ENCODE measurements around the gene PSMB7. TPM values are rescaled to one million over a fixed set of nuclear protein-coding genes. Genes with fewer than 3 reads are reported as not detected.

PSMB7 gene
- total RNA-seq, 1 donor from 2014 or later = 73.5 TPM

DNA sequence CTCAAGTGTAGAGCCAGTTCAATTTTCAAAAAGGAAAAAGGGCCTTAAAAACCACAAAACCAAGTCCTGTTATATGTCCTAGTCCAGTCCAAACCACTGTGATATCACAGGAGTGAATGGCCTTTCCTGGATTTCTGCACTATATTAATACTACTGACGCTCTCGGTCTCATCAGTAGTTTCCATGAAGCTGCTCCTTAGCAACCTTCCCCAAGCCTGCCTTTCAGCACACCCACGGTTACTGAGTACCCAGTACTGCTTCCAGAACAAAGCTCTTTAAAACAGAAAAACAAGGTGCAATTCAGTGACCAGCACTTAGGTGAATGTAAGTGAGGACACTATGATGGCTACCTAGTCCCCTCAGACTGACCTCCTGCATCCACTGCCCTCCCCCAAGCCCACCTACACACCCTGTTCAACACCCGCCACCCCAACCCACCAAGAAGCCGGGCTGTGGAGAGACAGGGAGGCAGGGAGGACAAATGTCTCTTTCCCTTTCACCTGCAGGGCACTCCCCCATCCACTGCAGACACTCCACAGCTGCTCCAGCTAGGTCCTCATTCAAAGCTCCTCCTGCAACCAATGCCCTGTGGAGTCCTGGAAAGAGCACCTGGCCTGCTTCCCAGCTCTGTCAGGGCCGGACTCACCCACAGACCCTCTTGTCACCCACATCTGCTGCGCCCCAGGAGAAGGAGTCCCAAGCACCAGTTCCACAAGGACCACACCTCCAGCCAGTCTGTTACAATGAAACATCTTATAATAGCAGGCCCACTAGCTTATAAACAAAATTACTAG, 25.9 kb downstream of the PSMB7 start:
- H3K4me3 ChIP-seq = no peak overlapping the region
- TF ChIP-seq, protein P1, sequence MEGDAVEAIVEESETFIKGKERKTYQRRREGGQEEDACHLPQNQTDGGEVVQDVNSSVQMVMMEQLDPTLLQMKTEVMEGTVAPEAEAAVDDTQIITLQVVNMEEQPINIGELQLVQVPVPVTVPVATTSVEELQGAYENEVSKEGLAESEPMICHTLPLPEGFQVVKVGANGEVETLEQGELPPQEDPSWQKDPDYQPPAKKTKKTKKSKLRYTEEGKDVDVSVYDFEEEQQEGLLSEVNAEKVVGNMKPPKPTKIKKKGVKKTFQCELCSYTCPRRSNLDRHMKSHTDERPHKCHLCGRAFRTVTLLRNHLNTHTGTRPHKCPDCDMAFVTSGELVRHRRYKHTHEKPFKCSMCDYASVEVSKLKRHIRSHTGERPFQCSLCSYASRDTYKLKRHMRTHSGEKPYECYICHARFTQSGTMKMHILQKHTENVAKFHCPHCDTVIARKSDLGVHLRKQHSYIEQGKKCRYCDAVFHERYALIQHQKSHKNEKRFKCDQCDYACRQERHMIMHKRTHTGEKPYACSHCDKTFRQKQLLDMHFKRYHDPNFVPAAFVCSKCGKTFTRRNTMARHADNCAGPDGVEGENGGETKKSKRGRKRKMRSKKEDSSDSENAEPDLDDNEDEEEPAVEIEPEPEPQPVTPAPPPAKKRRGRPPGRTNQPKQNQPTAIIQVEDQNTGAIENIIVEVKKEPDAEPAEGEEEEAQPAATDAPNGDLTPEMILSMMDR (IDR thresholded peaks at IDR 0.05) = no peak
- intact Hi-C loops (cut with DNase I) = no loop called here
- peaks cover 3% of the 10 kb centered on the region for H3K36me3 ChIP-seq
- peak; percentile 20 for ATAC-seq
- peaks cover 26% of the 10 kb centered on the region for H3K4me1 ChIP-seq
- DNase-seq = no peak
- H3K27me3 ChIP-seq = no peaks in the 10 kb centered on the region
- no peaks in the 10 kb centered on the region for H3K9me3 ChIP-seq
- H3K27ac ChIP-seq = no peak overlapping the region

DNA sequence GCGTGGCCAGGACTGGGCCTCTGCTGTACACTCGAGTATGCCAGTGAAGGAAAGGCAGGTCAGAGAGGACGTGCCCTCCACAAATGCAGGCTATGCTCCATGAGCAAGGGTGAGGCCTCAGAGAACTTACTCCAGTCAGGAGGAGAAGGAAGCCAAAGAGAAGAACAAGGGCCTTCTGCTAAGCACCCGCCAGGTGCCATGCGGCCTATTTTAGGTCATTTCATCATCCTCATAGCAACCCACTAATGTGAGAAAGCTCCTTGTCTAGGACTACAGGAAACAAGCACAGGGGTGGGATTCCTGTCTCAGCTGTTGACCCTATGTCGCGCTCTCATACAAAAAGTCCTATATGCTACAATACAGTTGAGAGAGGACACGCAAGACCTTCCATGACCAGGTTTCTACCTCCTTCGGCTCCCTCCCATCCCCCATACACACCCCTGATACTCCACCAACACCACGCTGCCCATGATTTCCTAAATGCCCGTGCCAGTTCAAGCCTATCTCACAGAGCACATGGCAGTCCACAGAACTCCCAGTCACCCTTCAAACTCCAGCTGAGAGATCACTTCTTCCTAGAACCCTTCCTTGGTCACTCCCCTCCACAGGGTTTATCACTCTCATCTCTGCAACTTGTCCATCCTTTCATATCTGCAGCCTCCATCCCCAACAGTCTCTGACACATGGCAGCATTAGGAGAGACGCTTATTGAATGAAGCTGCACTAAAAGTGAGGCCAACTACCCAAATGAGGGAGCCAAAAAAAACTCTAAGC, 26.8 kb downstream of the PSMB7 start:
- Histone ChIP-seq H3K27ac (no peak overlapping the region), H3K4me1 (peaks cover 26% of the 10 kb centered on the region), H3K4me3 (no peak overlapping the region), H3K36me3 (peaks cover 12% of the 10 kb centered on the region), H3K9me3 (no peaks in the 10 kb centered on the region), H3K27me3 (no peaks in the 10 kb centered on the region)
- intact Hi-C loops (cut with DNase I) = no loop called here
- DNase-seq (no peak), ATAC-seq (no peak)
- TF ChIP-seq, protein P1 (IDR thresholded peaks at IDR 0.05) = no peak

DNA sequence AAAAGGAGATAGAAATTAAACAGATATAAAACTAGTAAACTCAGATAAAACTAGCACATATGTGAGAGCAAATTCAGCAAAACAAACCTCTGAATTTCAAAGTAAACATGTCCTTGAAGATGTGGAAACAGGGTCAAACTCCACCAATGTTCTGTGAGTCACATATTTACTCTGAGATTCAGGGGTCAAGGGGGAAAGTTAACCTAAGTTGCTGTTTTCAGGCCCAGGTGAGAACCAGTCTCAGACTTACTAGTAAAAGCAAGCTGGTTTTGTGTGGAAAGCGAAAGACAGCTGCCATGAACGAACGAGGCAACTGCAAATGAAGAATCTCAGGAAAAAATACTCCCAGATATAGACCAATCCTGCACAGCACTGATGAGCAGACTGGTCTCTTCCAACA, 29.0 kb downstream of the PSMB7 start:
- ATAC-seq (no peak), DNase-seq (no peak)
- Histone ChIP-seq H3K27me3 (no peaks in the 10 kb centered on the region), H3K4me3 (no peak overlapping the region), H3K27ac (no peak overlapping the region), H3K9me3 (no peaks in the 10 kb centered on the region), H3K36me3 (peaks cover 24% of the 10 kb centered on the region), H3K4me1 (peaks cover 16% of the 10 kb centered on the region)
- intact Hi-C loops (cut with DNase I) = no loop called here
- TF ChIP-seq, protein P1 (IDR thresholded peaks at IDR 0.05) = no peak

DNA sequence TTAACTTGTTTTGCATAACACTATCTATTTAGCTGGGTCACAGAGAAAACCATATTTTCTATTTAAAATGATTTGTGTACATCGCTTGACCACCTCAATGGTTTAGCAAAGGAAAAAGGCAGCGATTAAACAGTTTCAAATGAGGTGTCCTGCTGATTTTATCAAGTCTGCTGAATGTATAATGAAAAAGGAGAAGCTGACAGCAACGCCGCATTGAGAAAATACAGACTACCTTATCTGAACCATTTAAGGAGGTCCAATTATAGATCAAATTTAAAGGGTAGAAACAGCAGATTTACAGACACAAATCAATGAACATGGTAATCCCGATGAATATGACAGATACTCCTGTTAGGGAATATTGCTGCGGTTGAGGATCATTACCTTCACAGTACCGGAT, 29.6 kb downstream of the PSMB7 start:
- no peak overlapping the region for H3K27ac ChIP-seq
- peaks cover 13% of the 10 kb centered on the region for H3K4me1 ChIP-seq
- H3K27me3 ChIP-seq = no peaks in the 10 kb centered on the region
- peaks cover 24% of the 10 kb centered on the region for H3K36me3 ChIP-seq
- DNase-seq = no peak
- no peak overlapping the region for H3K4me3 ChIP-seq
- ATAC-seq = no peak
- no peaks in the 10 kb centered on the region for H3K9me3 ChIP-seq
- TF ChIP-seq, protein P1 (IDR thresholded peaks at IDR 0.05) = no peak
- intact Hi-C loops (cut with DNase I) = no loop called here

DNA sequence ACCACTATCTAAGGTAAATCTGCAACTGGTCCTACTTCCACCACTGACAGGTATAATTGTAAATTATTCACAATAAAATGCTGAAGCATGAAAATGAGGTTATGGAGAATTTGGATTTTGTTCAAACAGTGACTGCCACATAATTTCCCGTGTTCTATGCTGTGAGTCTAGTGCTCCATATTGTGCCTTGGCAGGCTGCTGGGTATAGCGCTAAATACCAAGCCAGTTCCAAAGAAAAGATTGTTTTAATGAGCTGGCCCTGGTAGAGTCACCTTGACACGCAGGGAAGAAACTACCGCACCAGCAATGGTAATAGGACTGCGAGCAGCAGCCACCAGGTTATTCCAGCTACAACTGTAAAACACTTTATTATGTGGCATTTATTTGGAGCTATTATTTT, 30.4 kb downstream of the PSMB7 start:
- ATAC-seq (no peak), DNase-seq (no peak)
- Histone ChIP-seq H3K4me1 (peaks cover 9% of the 10 kb centered on the region), H3K4me3 (no peak overlapping the region), H3K27ac (no peak overlapping the region), H3K27me3 (no peaks in the 10 kb centered on the region), H3K36me3 (peaks cover 29% of the 10 kb centered on the region), H3K9me3 (no peaks in the 10 kb centered on the region)
- intact Hi-C loops (cut with DNase I) = no loop called here
- TF ChIP-seq, protein P1 (IDR thresholded peaks at IDR 0.05) = no peak
